ENCODE measurements around the gene SLC22A9.
A peak's percentile ranks its signal among the peaks of the same experiment; 100 is the strongest.

SLC22A9 gene

GRCh38 chr11:63445118-63445517 is 75.5 kb downstream of the SLC22A9 start:
- DNase-seq (ENCODE audit: low read depth): no peak

GRCh38 chr11:63445720-63446119 is 76.1 kb downstream of the SLC22A9 start:
- DNase-seq (ENCODE audit: low read depth): peak; percentile 4

- no peak for DNase-seq (ENCODE audit: low read depth)
Observed at GRCh38 chr11:63448646-63449045, 79.1 kb downstream of the SLC22A9 start.

- no peak for DNase-seq (ENCODE audit: low read depth)
Observed at GRCh38 chr11:63459586-63459985, 90.0 kb downstream of the SLC22A9 start.

Data from activated T-cell treated with anti-CD3 and anti-CD28 coated beads for 24 hours (primary cell).